GM18502 (cell line): ENCODE measurements around the gene ACOX3.
"Not testable (repeated sequence)": the region's sequence is repeated elsewhere in the genome, so short reads cannot be mapped to it uniquely, and the experiment has no call there.

ENCODE experiments used
- ATAC-seq: cut with Tn5 transposase; IDR thresholded peaks from one replicate; pipeline ENCODE4 v1.9.1; 2021; ENCODE audit warnings: mild to moderate bottlenecking; ENCODE audit not compliant: unreplicated experiment, poor library complexity

Gene ACOX3

GRCh38 chr4:8437281-8437680 is 3.2 kb downstream of the ACOX3 start:
- ATAC-seq: no peak

- ATAC-seq: peak; percentile 67
These were observed 4.8 kb downstream of the ACOX3 start for GRCh38 chr4:8435656-8436121.

DNA sequence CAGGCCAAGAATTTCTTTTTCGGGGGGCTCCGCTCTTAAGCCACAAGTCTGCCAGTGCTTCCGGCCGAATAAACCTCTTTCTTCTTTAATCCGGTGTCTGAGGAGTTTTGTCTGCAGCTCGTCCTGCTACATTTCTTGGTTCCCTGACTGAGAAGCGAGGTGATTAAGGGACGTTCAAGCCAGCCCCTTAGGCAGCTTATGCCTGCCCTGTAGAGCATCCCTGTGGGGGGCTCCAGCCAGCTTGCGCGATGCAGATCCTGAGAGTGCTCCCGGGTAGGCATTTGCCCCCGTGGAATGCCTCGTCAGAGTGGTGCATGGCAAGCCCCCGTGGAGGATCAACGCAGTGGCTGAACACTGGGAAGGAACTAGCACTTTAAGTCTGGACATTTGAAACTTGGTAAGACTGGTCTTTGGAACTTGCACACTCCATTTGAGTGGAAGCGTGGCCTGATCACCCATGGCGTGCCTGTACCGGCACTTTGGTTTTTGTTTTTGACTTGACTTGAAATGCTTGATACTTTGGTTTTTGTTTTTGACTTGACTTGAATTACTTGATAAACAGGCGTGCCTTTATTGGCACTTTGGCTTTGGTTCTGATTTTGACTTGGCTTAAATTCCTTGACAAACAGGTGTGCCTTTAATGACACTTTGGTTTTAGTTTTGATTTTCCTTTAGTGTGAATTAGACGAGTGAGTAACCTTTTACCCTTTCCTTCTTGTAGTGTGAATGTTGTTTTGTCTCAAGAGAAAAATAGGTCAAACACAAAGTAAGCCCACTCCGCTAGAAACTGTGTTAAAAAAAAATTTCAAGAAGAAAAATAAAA is 6.1 kb downstream of the ACOX3 start:
- ATAC-seq: no peak

DNA sequence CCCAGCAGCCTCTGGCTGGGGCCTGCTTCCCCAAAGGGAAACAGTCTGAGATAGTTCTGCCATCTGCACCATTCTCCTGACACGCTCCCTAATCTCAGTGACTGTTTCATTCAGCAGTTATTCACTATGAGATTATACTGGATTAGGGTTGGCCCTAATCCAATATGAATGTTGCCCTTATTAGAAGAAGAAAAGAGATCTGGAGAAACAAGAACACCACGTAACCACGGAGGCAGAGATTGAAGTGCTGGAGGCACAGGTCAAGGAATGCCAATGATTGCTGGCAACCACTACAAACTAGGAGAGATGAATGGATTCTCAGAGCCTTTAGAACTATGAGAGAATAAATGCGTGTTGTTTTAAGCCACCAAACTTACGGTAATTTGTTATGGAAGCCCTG is 7.4 kb downstream of the ACOX3 start:
- no peak for ATAC-seq

DNA sequence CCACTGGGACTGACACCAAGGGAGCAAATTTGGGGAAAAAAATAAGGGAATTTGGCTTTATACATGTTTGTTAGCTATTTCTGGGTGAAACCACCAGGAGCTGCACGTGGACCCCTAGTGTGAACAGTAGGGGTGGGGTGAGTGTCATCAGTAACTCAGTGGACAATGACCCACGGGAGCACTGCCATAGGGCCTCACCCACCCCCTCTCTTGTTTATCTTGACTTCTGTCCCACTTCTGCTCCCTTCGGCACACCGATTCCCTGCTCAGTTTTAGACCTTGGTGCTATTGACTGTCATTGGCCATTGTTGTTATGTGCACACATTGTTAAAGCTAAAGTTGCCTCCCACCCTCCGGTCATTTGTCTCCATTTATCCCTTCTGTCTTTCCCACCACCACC is 9.0 kb downstream of the ACOX3 start:
- ATAC-seq: no peak

DNA sequence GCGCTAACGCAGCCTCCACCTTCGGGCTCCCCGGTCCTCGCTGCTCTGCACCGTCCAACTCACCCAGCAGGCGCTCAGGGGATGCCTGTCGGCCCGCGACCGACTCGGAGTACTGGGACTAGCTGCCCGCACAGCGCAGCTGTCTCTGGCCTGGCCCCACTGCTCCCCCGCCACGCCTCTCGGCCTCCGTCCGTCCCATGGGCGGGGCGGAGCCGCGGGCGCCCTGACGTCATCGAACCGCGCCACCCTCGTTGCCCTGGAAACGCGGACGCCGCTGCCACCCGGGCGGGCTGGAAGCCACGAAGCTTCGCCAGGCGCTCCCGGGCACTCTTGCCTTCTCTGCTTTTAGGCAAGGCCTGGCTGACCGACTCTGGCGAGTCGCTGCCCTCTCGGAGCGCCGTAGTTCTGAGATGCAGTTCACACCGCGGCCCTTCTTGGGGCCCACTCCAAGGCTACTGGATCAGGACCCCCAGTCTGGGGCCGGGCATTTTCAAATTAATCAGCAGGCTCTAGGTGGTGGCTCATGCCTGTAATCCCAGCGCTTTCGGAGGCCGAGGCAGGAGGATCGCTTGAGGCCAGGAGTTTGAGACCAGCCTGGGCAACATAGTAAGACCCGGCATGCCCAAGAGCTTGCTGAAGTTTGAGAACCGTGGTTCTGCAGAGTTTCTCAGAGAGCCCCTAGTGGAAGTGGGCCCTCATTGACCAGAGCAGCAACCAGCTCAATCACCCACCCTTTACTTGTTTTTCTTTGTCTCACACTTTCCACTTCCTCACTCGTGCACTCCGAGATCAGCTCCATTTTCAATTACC is 12.0 kb downstream of the ACOX3 start:
- peak; percentile 92 for ATAC-seq

DNA sequence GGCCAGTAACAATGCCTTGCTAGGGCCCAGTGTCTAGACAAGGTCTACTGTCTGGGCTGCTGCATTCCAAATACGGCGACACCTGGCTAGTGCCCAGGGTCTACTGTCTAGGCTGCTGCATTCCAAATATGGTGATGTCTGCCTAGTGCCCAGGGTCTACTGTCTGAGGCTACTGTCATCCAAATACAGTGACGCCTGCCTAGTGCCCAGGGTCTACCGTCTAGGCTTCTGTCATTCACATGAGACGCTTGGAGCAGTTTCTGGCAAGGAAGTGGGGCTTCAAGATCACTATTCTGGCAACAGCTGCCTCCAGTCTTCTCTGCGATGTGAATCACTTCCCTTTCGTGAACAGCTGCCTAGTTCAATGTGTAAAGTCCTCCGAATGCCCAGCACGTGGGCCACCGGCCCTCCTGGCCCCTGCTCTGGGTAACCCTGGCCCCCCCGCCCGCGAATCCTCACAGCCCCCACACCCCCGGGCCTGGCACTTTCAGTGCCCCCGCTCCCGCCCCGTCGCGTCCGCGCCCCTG is 12.7 kb downstream of the ACOX3 start:
- peak; percentile 54 for ATAC-seq

DNA sequence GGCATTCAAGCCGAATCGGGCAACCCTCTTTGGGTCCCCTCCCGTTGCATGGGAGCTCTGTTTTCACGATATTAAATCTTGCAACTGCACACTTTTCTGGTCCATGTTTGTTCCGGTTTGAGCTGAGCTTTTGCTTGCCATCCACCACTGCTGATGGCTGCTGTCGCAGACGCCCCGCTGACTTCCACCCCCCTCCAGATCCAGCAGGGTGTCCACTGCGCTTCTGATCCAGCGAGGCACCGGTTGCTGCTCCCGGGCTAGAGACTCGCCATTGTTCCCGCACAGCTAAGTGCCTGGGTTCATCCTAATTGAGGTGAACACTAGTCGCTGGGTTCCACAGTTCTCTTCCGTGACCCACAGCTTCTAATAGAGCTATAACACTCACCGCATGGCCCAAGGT is 13.3 kb downstream of the ACOX3 start:
- ATAC-seq: no peak

GRCh38 chr4:8422786-8423185 is 17.7 kb downstream of the ACOX3 start:
- ATAC-seq: no peak

GRCh38 chr4:8422327-8422726 is 18.2 kb downstream of the ACOX3 start:
- no peak for ATAC-seq

DNA sequence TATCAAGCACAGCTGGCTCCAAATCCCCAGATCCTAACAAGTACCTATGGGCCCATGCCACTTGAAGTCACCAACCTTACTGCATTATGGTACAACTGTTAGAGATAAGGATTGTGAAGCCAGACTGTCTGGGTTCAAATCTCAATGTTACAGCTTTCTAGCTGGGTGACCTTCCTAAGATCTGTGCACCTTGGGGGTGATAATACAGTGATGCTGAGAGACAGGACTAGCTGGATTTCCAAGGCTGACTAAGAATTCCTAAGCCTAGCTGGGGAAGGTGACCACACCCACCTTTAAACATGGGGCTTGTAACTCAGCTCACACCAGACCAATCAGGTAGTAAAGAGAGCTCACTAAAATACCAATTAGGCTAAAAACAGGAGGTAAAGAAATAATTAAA is 20.4 kb downstream of the ACOX3 start:
- ATAC-seq: not testable (repeated sequence)

- ATAC-seq: peak; percentile 91
These were observed 21.1 kb downstream of the ACOX3 start for GRCh38 chr4:8419222-8420041.

- ATAC-seq: no peak
These were observed 23.4 kb downstream of the ACOX3 start for GRCh38 chr4:8417071-8417614.

GRCh38 chr4:8414377-8414776 is 26.1 kb downstream of the ACOX3 start:
- ATAC-seq: no peak

DNA sequence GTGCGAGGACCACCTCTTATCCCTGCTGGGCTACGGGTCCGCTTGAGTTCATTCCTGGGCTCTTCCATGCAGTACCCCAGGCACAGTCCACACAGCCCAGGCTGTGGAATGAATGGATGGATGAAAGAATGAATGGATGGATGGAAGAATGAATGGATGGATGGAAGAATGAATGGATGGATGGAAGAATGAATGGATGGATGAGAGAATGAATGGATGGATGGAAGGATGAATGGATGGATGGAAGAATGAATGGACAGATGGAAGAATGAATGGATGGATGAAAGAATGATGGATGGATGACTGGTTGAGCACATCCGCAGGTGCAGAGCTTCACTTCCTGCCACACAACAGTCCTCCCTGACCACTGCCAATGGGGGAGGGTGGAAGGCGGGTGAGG is 28.2 kb downstream of the ACOX3 start:
- no peak for ATAC-seq

GRCh38 chr4:8411351-8412180 is 29.0 kb downstream of the ACOX3 start:
- no peak for ATAC-seq

DNA sequence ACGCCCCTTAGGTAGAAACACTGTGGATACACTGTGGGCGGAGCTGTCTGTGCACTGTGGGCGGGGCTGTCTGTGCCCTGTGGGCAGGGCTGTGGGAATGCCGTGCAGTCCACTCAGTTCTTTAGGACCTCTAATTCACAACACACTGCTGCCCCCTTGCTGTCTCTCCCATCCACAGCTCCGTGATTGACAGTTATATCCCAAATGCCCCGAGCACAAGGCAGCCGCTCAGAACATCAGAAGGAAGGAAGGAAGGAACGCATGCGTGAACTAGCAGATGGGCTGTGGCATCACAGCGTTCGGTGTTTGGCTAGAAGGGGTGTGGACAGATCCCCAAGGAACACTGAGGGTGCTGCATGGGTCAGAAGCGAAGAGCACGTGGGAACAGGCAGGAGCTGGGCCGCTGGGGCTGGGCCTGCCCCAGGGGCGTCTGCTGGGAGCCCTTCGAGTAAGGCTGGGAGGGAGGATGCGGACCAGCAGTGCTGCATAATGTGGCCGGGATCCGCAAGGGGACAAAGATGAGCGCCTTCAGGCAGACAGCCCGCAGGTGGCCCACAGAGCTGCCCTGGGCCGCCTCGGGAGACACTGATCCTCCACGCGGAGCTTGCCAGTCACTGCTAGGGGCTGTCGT is 29.8 kb downstream of the ACOX3 start:
- ATAC-seq: no peak

- ATAC-seq: no peak
These were observed 30.4 kb downstream of the ACOX3 start for GRCh38 chr4:8410066-8410625.
